HepG2 (cell line): Measurements from ENCODE around the gene PLRG1. TPM values are rescaled to one million over a fixed set of nuclear protein-coding genes. Genes with fewer than 3 reads are reported as not detected.

ENCODE experiments used
- CHD4 ChIP-seq: fragments of 200-600 bp; sonication (generic); IDR thresholded peaks from 2 replicates; pipeline ENCODE4 v1.7.0; 2017; ENCODE audit warnings: mild to moderate bottlenecking, low read length, borderline replicate concordance
- GATAD1 ChIP-seq: IDR thresholded peaks from 2 replicates; pipeline ENCODE4 v1.6.1; 2016; ENCODE audit warnings: missing genetic modification reagents, missing compliant biosample characterization
- GPN1 ChIP-seq: sonication (generic); formaldehyde crosslinking; IDR thresholded peaks from 2 replicates; pipeline ENCODE4 v1.5.1; 2020; ENCODE audit warnings: missing genetic modification reagents, borderline replicate concordance
- IKZF4 ChIP-seq: sonication (generic); formaldehyde crosslinking; IDR thresholded peaks from 2 replicates; pipeline ENCODE4 v1.5.1; 2020; ENCODE audit warnings: borderline replicate concordance, mild to moderate bottlenecking, low read depth, missing genetic modification reagents; ENCODE audit errors: not compliant biosample characterization
- KLF11 ChIP-seq: IDR thresholded peaks from 2 replicates; pipeline ENCODE4 v1.6.1; 2016; ENCODE audit warnings: missing compliant biosample characterization
- LRRFIP1 ChIP-seq: sonication (generic); formaldehyde crosslinking; conservative IDR thresholded peaks from 2 replicates; pipeline ENCODE4 v1.4.0; 2020; ENCODE audit warnings: missing genetic modification reagents
- MBNL3 ChIP-seq: fragments of 250-450 bp; sonication (Bioruptor Pico); conservative IDR thresholded peaks from 2 replicates; pipeline ENCODE4 v1.8.0; 2022; ENCODE audit warnings: mild to moderate bottlenecking, inconsistent platforms
- MLXIP ChIP-seq: sonication (generic); formaldehyde crosslinking; IDR thresholded peaks from 2 replicates; pipeline ENCODE4 v1.9.0; 2021; ENCODE audit warnings: missing genetic modification reagents, borderline replicate concordance
- RNF219 ChIP-seq: sonication (generic); formaldehyde crosslinking; IDR thresholded peaks from 2 replicates; pipeline ENCODE4 v1.5.0; 2020; ENCODE audit warnings: mild to moderate bottlenecking, missing genetic modification reagents
- SOX5 ChIP-seq: IDR thresholded peaks from 2 replicates; pipeline ENCODE4 v1.6.1; 2016; ENCODE audit warnings: borderline replicate concordance
- ZBTB21 ChIP-seq: sonication (generic); formaldehyde crosslinking; IDR thresholded peaks from 2 replicates; pipeline ENCODE4 v1.4.0; 2020; ENCODE audit warnings: missing genetic modification reagents
- ZBTB26 ChIP-seq: IDR thresholded peaks from 2 replicates; pipeline ENCODE4 v1.6.1; 2016; ENCODE audit warnings: missing compliant biosample characterization, missing genetic modification reagents, borderline replicate concordance
- ZBTB8A ChIP-seq: sonication (generic); formaldehyde crosslinking; IDR thresholded peaks from 2 replicates; pipeline ENCODE4 v1.4.0; 2020; ENCODE audit warnings: mild to moderate bottlenecking, low read depth, missing genetic modification reagents, borderline replicate concordance
- ZNF235 ChIP-seq: sonication (generic); formaldehyde crosslinking; IDR thresholded peaks from 2 replicates; pipeline ENCODE4 v1.8.1; 2023; ENCODE audit warnings: mild to moderate bottlenecking, missing genetic modification reagents, borderline replicate concordance
- ZNF616 ChIP-seq: sonication (generic); formaldehyde crosslinking; IDR thresholded peaks from 2 replicates; pipeline ENCODE4 v1.5.0; 2020; ENCODE audit warnings: low read depth, mild to moderate bottlenecking, missing genetic modification reagents
- ZNF709 ChIP-seq: sonication (generic); formaldehyde crosslinking; IDR thresholded peaks from 2 replicates; pipeline ENCODE4 v1.5.0; 2020; ENCODE audit warnings: mild to moderate bottlenecking, missing genetic modification reagents
- ZNF788 ChIP-seq: sonication (generic); formaldehyde crosslinking; IDR thresholded peaks from 2 replicates; pipeline ENCODE4 v1.5.0; 2020; ENCODE audit warnings: mild to moderate bottlenecking, missing genetic modification reagents, borderline replicate concordance
- ZSCAN5A ChIP-seq: sonication (generic); formaldehyde crosslinking; IDR thresholded peaks from 2 replicates; pipeline ENCODE4 v1.8.0; 2022; ENCODE audit warnings: mild to moderate bottlenecking, missing genetic modification reagents, borderline replicate concordance
- polyA plus RNA-seq, 8 experiments: library from polyadenylated mRNA; depleted of rRNA in 3 of 8; stranded (reverse) in 7 of 8; unstranded in 1 of 8; fragments of >200 nt; fragmentation: Illumina TruSeq in 4 of 8; extraction: Trizol in 4 of 8; gene quantifications; 2 replicates each; pipeline versions ENCODE4 v1.2.1 to v1.2.3, GENCODE V29; 2011 to 2016; ENCODE audit warnings: low read depth in 4 of 8, missing spikeins in 1 of 8, mixed read lengths in 1 of 8; ENCODE audit not compliant: insufficient read depth in 1 of 8
- total RNA-seq, 5 experiments: library from RNA; depleted of rRNA; stranded (reverse); fragments of >200 nt; fragmentation: Illumina TruSeq; extraction: Trizol; gene quantifications; 2 replicates each; pipeline ENCODE4 v1.2.3, GENCODE V29; 2016; ENCODE audit warnings: low read depth in 1 of 5

PLRG1 gene
- total and polyA plus RNA-seq, 2 of the 13 experiments (the other 11 are each of a cell fraction or from before 2014, with no cell fraction given) = 77.3 to 110 TPM

- TF ChIP-seq ZSCAN5A (no peak), MLXIP (CRISPR knock-in tag) (no peak), KLF11 (CRISPR knock-in tag) (no peak), ZNF235 (no peak), GATAD1 (no peak; the same call in 1 of the 2 replicates), ZBTB21 (CRISPR knock-in tag) (peak; percentile 74), LRRFIP1 (CRISPR knock-in tag) (no peak), ZNF709 (CRISPR knock-in tag) (no peak), IKZF4 (CRISPR knock-in tag) (no peak), ZBTB8A (CRISPR knock-in tag) (no peak), CHD4 (no peak), ZNF788 (0 out of 2 replicates have a peak, but pooled peaks have one; percentile 28), ZNF616 (no peak), GPN1 (no peak), MBNL3 (CRISPR knock-in tag) (no peak), SOX5 (CRISPR knock-in tag) (peak; percentile 96), RNF219 (CRISPR knock-in tag) (no peak), ZBTB26 (CRISPR knock-in tag) (no peak)
These were observed 27.1 kb upstream of the PLRG1 start (continued) for GRCh38 chr4:154577324-154577723.
